Cardiac ventricle fibroblast (primary cell): Measurements from ENCODE around the gene GUCD1. TPM values are rescaled to one million over a fixed set of nuclear protein-coding genes. Genes with fewer than 3 reads are reported as not detected.

ENCODE experiments used
- total RNA-seq: library from RNA; depleted of rRNA; stranded (reverse); fragments of >200 nt; gene quantifications from 2 replicates; pipeline ENCODE4 v1.2.3, GENCODE V29; 2015

Gene GUCD1
- 73.8 and 79.9 TPM in 2 replicates for total RNA-seq

DNA sequence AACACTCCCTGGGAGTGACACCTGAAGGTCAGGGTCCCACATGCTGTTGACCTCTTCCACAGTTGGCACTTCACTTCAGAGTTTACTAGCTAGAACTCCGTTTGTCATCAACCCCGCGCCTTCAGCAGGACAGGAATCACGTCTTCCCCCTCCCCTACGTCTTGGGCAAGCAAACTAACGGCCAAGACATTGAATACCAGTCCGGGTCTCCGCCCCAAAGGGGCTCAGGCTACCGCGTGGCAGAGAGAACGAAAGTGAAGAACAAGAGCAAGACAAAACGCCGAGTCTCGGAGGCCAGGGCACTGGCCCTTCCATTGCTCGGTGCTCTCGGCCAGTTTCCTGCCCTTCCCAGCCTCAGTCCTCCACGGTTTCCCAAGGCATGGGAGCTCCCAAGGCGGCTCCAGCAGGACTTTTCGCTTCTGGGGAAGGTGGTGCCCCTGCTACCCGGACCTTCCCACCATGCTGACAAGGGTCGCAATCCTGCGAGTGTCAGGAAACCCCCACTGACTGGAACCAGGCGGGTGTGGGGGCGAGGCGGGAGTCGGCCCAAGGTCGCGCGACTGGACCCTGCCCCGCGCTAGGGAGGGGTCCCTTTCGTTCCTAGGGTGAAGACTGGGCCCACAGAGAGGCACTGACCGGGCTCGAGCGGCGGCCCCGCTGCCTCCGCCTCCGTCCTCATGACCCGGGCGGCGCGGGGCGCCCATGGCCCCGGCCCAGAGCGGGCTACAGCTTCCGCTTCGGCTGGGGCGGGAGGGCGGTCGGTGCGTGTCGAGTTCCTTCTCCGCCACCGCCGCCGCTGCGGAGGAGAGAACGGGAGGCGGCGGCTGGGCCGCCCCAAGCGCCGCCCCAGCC, at the start of gene GUCD1:
Gene GUCD1, minus strand, starts transcription at position 826 of the 852 bp plus-strand sequence. Its CDS starts 147 bp downstream, at position 679.

DNA sequence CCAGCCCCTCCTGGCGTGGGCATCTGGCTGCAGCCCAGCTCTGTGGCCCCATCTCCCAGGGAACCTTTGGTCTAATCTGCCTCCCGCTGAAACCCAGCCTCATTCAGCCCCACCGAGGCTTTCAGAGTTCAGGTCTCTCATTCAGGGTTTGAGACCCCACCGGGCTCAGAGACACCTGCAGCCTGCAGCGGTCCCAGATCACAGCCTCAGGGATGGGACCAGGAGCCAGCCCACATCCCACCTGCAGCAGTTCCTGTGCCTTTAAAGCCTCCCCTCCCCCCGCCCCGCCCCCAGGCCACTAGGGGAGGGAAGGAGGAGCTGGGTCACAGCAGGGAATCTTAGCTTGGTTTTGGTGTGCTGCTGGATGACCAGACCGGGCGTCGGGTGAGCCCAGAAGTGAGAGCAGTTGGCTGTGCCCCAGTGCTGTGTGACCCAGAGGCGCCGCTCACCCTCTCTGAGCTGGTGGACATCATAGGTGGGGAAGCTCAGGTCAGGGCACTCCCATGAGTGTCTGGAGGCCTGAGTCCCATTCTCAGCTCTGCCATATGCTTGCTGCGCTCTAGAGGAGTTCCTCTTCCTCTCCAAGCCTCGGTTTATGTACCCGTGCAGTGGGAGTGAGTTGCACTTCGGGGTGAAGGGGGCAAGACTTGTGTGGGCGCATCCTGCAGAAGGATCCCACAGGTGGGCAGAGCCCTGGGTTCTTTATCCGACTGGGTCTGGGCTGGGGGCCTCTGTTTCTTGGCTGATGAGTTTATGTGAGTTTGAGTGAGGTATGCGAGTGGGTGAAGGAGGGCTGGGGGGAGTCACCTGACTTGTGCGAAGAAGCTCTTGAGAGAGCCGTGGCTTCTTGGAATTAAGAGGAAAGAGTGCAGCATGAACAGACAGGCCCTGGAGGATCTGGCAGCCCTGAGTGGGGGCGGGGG, 48.2 kb upstream of the GUCD1 start, which contains the start of gene GGT1:
Gene GGT1, plus strand, starts transcription at position 347 of the 923 bp plus-strand sequence. CDS start 7,889 bp downstream, outside the sequence.

DNA sequence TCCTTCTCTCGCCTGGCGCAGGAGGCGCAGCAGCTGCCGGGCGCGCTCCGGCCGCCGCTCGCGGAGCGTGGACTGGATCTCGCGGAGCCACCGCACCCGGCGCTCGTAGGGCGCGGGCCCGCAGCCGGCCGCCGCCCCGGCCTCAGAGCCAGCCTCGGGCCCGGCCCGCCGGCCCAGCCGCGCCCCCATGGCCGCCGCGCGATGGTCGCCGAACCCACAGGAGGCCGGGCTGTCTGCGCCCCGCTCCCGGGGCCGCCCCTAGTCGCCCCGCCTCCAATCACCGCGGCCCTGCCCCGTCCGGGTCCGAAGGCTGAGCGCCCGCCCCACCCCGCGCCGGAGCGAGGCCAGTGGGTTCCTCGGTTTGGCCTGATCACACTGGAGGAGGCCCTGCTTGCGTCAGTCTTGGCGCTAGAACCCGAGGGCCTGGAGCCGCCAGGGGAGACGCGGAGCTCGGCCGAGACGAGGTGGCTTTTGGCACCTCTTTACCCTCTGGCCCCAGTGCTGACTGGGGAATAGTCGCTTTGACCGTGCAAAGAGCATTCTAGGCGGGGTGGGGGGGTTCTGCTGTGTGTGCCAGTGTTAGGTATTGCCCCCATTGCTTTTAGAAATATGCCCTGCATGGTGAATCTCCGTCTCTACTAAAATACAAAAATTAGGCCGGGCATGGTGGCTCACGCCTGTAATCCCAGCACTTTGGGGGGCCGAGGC, 38.1 kb upstream of the GUCD1 start, which contains the start of gene LRRC75B:
Gene LRRC75B, minus strand, starts transcription at position 223 of the 708 bp plus-strand sequence. Its CDS starts 34 bp downstream, at position 189.

DNA sequence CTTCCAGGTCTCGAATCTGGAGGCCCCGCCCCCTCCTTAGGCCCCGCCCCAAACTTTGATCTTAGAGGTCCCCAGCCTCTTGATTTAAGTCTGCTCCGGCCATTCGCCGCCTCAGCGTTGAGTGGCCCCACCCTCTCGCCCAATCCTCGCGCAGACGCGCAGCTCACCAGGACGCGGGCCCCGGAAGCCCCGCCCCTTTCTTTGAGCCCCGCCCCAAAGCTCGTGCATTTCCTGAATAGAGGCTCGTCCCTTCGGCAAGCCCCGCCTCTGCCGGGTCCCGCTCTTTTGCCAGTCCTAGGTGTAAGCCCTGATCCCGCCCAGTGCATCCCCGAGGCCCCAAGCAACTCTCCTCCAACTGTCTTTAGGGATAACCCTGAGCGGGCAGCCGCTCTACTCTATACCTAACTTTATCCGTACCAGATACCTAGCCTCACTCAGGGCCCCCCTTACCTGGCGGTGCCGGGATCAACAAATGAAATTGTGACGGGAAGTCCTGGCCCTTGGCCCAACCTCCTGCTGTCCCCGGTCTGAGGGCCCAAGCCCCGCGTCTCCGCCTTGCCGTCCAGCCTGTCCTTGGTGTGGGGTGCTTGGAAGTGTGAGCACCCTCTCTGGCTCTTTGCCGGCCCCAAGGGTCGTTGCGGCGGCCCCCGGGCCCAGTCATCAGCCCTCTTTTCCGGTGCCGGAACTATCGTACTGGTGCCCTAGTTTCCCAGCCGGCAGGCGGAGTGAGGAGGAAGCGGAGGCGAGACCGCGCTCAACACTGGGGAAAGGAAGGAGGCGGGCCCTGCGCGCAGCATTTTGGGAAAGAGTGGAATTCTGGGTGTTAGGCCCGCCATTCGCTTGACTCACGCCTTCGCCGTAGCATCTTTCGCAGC, 464 bp upstream of the GUCD1 start, which contains the start of gene SNRPD3:
Gene SNRPD3, plus strand, starts transcription at position 835 of the 875 bp plus-strand sequence. CDS start 1,676 bp downstream, outside the sequence.

DNA sequence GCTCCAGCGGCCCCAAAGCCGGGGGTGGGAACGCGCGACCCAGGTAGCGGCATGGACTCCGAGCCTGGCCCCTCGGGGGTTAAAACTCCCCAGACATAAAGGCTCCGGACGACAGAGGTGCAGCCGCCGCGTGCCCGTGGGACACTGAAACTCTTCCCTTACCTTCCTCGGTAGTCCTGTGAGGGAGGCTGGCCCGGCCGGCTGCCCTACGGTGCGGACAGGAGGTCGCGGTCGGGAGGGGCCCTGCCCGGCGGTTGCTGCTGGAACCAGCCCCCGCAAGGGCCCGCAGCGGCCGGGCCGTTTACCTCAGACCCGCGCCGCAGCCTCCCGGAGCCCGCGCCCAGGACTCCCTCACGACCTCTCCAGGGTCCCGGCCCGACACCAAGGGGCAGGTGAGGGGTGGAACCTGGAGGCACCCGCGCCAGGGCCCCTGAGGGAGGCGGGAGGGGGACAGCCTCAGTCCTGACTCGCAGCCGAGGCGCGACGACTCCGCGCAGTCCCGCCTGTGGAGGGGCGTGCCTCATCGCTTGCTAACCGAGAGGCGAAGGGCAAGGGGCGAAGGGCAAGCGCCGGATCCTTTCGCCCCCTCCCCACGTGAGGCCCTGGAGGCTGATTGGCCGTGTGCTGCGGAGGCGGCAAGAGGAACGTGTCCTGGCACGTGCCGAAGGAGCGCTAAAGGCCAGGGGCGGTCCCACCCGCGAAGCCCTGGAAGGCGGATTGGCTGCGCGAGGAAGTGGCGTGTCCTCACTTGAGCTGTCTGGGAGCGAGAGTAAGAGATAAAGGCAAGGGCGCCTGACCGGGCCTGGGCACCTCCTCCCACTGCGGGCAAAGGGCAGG, 60.2 kb downstream of the GUCD1 start, which contains the start of gene UPB1:
Gene UPB1, plus strand, starts transcription at position 805 of the 837 bp plus-strand sequence. CDS start 72 bp downstream, outside the sequence.

Other genes starting within 250 kb of the GUCD1 start
- gene ADORA2A, start 127.5 kb downstream of the GUCD1 start, total RNA-seq: 0.44 and 0.88 TPM in 2 replicates
- gene UPB1, start 59.8 kb downstream of the GUCD1 start, total RNA-seq: not detected in 2 replicates
- gene SNRPD3, start 861 bp upstream of the GUCD1 start, total RNA-seq: 119 and 146 TPM in 2 replicates
- 5.4 and 8.1 TPM in 2 replicates for gene LRRC75B, start 37.9 kb upstream of the GUCD1 start, total RNA-seq
- gene GGT1, start 48.1 kb upstream of the GUCD1 start, total RNA-seq: 0.44 and 0.69 TPM in 2 replicates
- gene PIWIL3, start 219.6 kb upstream of the GUCD1 start, total RNA-seq: not detected in 2 replicates